ENCODE measurements around the gene MGAT4B.

The MGAT4B gene

GRCh38 chr5:179825655-179826182 lies 19.1 kb upstream of the MGAT4B start:
- DNase-seq (ENCODE audit: low read depth): no peak

GRCh38 chr5:179824745-179825112 lies 18.1 kb upstream of the MGAT4B start:
- no peak for DNase-seq (ENCODE audit: low read depth)

DNA sequence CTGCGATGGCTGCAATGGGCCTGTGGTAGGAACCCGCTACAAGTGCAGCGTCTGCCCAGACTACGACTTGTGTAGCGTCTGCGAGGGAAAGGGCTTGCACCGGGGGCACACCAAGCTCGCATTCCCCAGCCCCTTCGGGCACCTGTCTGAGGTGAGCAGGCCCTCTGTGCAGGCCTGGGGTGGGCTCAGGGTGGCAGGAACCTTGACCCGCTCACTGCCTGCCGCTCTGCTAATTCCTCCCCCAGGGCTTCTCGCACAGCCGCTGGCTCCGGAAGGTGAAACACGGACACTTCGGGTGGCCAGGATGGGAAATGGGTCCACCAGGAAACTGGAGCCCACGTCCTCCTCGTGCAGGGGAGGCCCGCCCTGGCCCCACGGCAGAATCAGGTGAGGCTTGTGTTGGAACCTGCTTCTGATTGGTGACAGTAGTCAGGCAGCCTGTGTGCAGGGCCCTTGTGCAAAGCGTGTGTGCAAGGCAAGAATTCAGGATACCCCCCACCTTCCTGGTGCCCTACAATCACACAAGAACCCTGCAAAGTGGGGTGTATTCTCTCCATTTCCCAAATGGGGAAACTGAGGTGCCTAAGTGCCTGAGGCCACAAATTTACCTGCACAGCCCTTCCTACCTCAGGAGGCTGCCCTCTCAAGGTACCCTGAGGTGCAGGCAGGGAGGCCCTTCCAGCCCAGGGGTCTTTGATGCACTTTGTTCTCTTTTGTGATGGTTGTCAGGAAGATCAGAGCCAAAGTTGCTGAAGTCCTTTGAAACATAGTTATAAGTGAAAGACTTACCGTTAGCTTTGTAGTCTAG lies 17.5 kb upstream of the MGAT4B start:
- no peak for DNase-seq (ENCODE audit: low read depth)

- DNase-seq (ENCODE audit: low read depth): no peak
Observed at GRCh38 chr5:179822444-179822990, 15.9 kb upstream of the MGAT4B start.

DNA sequence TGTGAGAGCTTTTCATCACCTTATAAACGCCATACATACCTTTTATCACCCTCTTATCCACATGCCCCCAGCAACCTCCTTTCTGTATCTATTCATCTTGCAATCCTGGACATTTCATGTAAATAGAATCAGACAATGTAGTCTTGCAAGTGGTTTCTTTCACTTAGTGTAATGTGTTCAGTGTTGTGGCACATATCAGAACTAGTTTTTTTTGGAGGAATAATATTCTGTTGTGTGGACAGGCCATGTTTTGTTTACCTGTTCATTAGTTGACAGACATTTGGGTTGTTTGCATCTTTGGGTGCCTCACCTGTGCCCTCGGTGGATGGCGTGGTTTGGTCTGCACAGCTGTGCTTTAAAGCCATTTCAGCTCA lies 15.4 kb upstream of the MGAT4B start:
- no peak for DNase-seq (ENCODE audit: low read depth)

- DNase-seq (ENCODE audit: low read depth): peak; percentile 76
Observed at GRCh38 chr5:179821298-179822058, 14.8 kb upstream of the MGAT4B start.

- DNase-seq (ENCODE audit: low read depth): peak; percentile 66
Observed at GRCh38 chr5:179820483-179821297, 14.0 kb upstream of the MGAT4B start, which contains the start of gene SQSTM1. TSS of gene SQSTM1 (plus strand) at chr5:179820905. CDS start at chr5:179820937, 32 bp downstream.

DNA sequence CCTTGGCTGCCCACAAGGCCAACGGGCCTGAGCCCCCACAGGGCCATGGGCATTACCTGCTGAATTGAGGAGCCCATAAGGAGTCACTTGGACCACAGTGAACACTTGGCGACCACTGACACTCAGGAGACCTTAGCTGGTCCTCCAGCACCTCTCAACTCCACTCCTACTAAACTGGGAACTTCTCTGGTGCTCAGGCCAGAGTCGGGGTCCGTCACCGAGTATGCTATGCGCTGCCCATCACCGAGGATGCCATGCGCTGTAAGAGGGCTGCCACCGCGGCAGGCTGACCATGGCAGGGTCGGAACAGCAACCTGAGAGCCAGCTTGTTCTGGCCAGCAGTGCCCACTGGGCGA lies 13.4 kb upstream of the MGAT4B start:
- DNase-seq (ENCODE audit: low read depth): no peak

GRCh38 chr5:179819296-179820126 lies 12.8 kb upstream of the MGAT4B start:
- no peak for DNase-seq (ENCODE audit: low read depth)

DNA sequence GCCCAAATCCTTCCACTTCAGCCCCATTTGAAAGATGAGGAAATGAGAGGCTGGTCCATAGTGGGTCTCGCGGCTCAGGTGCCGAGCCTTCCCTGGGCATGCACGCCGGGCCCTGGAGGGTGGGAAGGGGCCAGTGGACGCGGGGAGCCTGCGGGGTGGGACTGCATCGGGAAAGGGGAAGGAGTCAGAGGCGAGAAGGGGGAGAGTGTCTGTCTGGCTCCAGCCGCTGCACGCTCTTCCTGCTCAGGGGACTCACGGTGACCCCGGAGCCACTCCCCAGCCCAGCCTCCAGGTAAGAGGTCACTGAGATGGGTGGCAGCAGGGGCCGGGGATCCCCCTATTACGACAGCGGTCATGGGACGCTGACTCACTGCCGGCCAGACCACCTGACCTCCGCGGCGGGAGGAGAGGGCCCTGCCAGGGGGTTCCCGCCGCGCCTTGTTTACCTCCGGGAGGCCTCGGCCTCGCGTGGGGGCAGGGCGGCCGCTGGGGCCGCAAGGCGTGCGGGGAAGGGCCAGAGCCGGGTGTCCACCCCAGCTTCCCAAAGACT lies 12.2 kb upstream of the MGAT4B start:
- DNase-seq (ENCODE audit: low read depth): peak; percentile 85

DNA sequence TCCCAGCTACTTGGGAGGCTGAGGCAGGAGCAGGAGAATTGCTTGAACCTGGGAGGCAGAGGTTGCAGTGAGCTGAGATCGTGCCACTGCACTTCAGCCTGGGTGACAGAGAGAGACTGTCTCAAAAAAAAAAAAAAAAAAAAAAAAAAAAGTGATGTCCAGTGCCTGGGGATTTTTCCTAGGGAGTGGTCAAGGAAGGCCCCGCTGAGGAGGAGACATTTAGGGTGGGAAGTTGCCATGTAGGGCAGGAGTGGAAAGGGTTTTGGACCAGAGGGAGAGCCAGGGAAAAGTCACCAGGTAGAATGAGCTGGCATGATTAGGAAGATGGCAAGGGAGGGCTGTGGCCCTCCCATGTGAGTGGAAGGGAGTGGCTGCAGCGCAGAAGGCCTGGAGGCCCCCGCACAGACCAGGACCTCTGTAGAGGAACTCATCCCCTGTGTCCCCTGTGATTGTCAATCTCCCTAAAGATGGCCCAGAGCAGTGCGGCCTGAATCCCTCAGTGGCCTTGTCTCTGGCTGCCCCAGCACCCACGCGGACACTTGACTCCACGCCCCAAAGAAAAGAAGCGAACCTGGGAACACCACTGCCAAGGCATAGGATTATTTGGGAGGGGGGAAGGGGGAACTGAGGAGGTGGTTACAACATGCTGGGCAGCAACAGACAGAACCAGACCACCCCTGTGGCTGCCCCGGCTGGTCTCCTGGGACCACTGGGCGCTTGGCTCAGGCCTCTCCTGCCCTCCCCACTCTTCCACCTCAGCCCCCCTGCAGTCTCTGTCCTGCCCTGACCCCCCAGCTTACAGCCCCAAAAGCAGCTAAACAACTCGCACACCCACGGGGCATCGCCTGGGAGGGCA lies 11.5 kb upstream of the MGAT4B start:
- no peak for DNase-seq (ENCODE audit: low read depth)

DNA sequence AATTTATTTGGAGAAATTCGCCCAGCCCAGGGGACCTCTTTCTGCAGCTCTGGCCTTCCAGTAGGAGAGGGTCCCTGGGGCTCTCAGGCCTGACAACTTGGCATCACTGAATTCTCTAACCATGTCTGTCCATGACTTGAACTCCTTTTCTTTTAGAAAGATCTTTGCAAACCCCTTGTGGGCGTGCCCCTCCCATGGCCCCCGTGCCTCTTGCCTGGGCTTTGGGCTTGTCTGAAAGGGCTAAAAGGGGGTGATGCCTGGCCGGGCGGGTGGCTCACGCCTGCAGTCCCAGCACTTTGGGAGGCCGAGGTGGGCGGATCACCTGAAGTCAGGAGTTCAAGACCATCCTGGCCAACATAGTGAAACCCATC lies 10.8 kb upstream of the MGAT4B start:
- DNase-seq (ENCODE audit: low read depth): no peak

DNA sequence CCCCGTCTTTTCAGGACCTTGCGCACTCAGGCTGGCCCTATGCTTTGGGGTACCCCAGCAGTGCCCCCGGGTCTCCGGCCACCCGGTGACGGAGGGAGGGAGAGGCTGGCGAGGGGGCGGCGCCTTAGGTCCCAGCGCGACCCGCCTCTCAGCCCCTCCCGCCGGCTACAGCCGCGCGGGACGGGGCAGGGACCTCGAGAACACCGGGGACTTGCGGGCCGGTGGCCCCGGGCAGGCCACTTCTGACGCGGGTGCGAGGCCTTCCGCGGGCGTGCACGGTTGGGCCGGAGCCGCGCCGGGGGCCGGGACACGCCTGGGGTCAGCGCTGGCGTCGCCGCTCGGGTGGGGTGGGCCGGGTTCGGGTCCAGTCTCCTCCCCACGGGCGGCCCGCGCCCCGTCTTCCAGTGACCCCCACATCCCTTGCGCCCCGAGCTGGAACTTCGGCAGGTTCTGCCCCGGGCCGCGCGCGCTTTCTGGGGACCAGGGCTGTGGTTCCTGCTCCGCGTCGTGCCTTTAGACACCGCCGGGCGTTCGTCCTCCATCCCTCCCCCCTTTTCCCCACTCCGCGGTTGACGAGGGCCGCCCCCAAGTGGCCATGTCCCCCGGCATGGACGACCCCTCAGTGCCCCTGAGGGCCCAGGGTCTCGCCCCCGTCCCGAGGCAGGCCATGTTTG lies 10.3 kb upstream of the MGAT4B start:
- DNase-seq (ENCODE audit: low read depth): no peak

GRCh38 chr5:179816401-179816795 lies 9.7 kb upstream of the MGAT4B start:
- no peak for DNase-seq (ENCODE audit: low read depth)

DNA sequence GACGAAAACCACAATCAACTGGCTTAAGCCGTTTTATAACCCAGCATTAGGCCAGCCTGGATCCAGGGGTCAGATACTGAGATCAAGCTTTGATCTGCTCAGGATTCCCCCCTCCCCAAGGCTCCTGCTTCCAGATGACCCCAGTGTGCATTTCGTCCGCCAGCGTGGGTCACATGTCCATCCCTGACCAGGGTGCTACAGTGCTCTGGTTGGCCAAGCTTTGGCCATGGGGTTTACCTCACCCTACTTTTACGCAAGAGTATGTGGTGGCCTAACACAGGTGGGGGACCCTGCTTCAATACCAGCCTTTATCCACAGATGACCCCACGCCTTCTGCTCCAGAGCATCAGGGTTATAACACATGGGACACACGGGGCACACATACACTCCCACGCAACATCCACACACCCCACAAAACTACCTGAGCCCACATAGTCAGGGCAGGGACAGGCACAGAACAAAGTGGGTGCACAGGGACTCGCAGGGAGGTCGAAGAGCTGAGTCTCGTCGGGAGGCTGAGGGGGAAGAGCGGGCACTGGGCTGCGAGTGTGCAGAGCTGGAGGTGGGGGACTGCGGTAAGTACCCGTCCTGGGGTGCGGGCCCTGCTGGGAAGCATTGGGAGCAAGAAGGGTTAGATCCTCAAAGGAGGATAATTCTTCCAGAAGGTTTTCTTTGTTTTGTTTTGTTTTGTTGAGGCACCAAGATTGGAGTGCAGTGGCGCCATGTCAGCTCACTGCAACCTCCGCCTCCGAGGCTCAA lies 9.0 kb upstream of the MGAT4B start:
- no peak for DNase-seq (ENCODE audit: low read depth)

- no peak for DNase-seq (ENCODE audit: low read depth)
Observed at GRCh38 chr5:179814090-179814489, 7.4 kb upstream of the MGAT4B start.

DNA sequence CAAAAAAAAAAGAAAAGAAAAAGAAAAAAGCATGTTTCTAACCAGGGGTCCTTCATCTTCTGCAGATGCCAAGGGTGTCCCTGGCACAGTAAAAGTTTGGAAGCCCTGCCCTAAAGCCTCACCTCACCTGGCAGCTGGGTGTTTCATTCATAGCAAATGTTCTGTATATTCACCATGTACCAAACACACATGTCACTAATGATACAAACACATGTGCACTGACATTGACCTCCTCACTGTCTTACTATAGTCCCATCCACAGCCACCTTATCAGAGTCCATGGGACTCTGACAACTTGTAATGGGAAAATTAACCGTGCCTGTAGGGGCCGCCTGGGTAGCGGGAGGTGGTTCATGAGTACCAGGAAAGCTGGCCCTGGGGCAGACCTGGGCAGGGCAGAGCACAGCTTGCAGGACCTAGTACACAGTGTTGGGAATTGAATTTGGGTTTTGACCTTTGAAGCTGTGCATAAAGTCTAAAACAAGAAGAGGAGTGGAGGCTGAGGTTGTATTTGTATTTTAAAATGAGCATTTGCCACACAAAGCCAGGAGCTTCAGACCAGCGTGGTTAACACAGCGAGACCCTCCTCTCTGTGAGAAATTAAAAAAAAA lies 6.4 kb upstream of the MGAT4B start:
- no peak for DNase-seq (ENCODE audit: low read depth)

DNA sequence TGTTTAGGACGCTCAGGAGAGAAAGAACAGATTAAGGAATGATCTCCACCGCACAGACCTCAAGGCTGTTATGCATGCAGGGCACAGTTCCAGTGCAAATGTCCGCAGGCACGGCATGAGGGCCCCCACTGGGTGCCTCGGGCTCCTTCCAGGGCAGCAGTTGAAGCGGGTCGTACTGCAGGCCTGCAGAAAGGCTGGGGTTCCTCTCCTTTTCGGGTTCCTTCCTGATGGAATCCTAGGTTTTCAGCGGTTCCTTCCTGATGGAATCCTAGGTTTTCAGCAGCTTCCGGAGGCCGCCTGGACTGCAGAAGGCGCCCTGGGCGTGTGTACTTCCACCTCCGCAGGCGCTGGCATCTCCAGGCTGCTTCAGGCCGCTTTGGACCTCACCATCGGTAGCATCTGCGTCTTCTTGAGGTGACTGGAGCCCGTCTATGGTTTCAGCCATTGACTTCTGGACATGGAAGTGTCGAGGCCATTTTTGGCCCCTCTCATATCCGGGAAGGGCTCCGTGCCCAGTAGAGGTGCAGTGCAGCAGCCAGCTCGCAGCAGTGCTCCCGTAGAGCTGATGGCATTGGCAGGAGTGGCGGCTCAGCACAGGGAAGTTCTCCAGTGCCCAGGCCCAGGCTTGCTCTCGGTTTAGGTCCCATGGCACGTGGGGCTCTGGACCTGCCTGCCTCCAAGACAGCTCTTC lies 5.6 kb upstream of the MGAT4B start:
- DNase-seq (ENCODE audit: low read depth): no peak

Data from activated gamma-delta T cell treated with anti-CD3 and anti-CD28 coated beads, Interleukin-2, amount 50 U/mL, for 16 hours (primary cell).